ENCODE measurements around the gene RHEX.
"Not testable (repeated sequence)": the region's sequence is repeated elsewhere in the genome, so short reads cannot be mapped to it uniquely, and the experiment has no call there.

The RHEX gene

GRCh38 chr1:206052919-206053610 is at the start of gene RHEX:
RHEX (plus strand) TSS chr1:206053173; CDS start chr1:206097829, 44,656 bp downstream.
- not testable (repeated sequence) for DNase-seq (ENCODE audit: low read depth in 3 of 3)

- DNase-seq (ENCODE audit: low read depth in 3 of 3), result no peak
These were observed 48.8 kb upstream of the RHEX start for GRCh38 chr1:206003854-206004800.

- DNase-seq (ENCODE audit: low read depth in 3 of 3), result no peak
These were observed 48.1 kb upstream of the RHEX start for GRCh38 chr1:206004826-206005225.

- no peak for DNase-seq (ENCODE audit: low read depth in 3 of 3)
These were observed 47.7 kb upstream of the RHEX start for GRCh38 chr1:206005234-206005633.

GRCh38 chr1:206005778-206006180 is 47.2 kb upstream of the RHEX start:
- DNase-seq (ENCODE audit: low read depth in 3 of 3), result no peak

- no peak for DNase-seq (ENCODE audit: low read depth in 3 of 3)
These were observed 46.0 kb upstream of the RHEX start for GRCh38 chr1:206006946-206007345.

GRCh38 chr1:206010060-206010459 is 42.9 kb upstream of the RHEX start:
- DNase-seq (ENCODE audit: low read depth in 3 of 3), result no peak

GRCh38 chr1:206011057-206011456 is 41.9 kb upstream of the RHEX start:
- peak in 2 of 3 donors; percentile 10 to 19 for DNase-seq (ENCODE audit: low read depth in 3 of 3)

- DNase-seq (ENCODE audit: low read depth in 3 of 3), result no peak
These were observed 40.7 kb upstream of the RHEX start for GRCh38 chr1:206012086-206012859.

- DNase-seq (ENCODE audit: low read depth in 3 of 3), result no peak
These were observed 39.8 kb upstream of the RHEX start for GRCh38 chr1:206013026-206013795.

GRCh38 chr1:206014601-206015000 is 38.4 kb upstream of the RHEX start:
- no peak for DNase-seq (ENCODE audit: low read depth in 3 of 3)

- DNase-seq (ENCODE audit: low read depth in 3 of 3), result no peak
These were observed 37.9 kb upstream of the RHEX start for GRCh38 chr1:206015071-206015470.

GRCh38 chr1:206020393-206021007 is 32.5 kb upstream of the RHEX start:
- no peak for DNase-seq (ENCODE audit: low read depth in 3 of 3)

- no peak for DNase-seq (ENCODE audit: low read depth in 3 of 3)
These were observed 31.9 kb upstream of the RHEX start for GRCh38 chr1:206021008-206021625.

GRCh38 chr1:206021626-206022365 is 31.2 kb upstream of the RHEX start:
- DNase-seq (ENCODE audit: low read depth in 3 of 3), result no peak

- no peak for DNase-seq (ENCODE audit: low read depth in 3 of 3)
These were observed 30.2 kb upstream of the RHEX start for GRCh38 chr1:206022766-206023165.

- no peak for DNase-seq (ENCODE audit: low read depth in 3 of 3)
These were observed 29.3 kb upstream of the RHEX start, which contains the start of gene CTSE for GRCh38 chr1:206023695-206024094. CTSE (minus strand) TSS chr1:206023895; CDS start chr1:206023791, 104 bp downstream.

GRCh38 chr1:206025283-206025820 is 27.6 kb upstream of the RHEX start:
- DNase-seq (ENCODE audit: low read depth in 3 of 3), result no peak

GRCh38 chr1:206029484-206029883 is 23.5 kb upstream of the RHEX start:
- DNase-seq (ENCODE audit: low read depth in 3 of 3), result no peak

All from stimulated activated CD4-positive, alpha-beta T cell treated with anti-CD3 and anti-CD28 coated beads, TNF-alpha, amount 100 ng/mL, for 48 hours (primary cell).